Trophoblast cell (in vitro differentiated cells and primary cell): ENCODE results near the gene CLEC4C.

Source experiments
- DNase-seq, 2 donors: peaks; one replicate each; pipeline ENCODE4 v3.0.0-alpha.2; 2016
- H2AFZ ChIP-seq: 2 replicates; pipeline ENCODE4 v1.6.1; 2013; ENCODE audit warnings: low read length, moderate library complexity, mild to moderate bottlenecking; ENCODE audit not compliant: insufficient read depth, poor library complexity
- H2AK5ac ChIP-seq: 2 replicates; pipeline ENCODE4 v1.6.1; 2013; ENCODE audit warnings: mild to moderate bottlenecking, low read length
- H2BK120ac ChIP-seq: 2 replicates; pipeline ENCODE4 v1.6.1; 2013; ENCODE audit warnings: low read length, mild to moderate bottlenecking, moderate library complexity; ENCODE audit not compliant: insufficient read depth, poor library complexity
- H2BK12ac ChIP-seq: 2 replicates; pipeline ENCODE4 v1.6.1; 2013; ENCODE audit warnings: mild to moderate bottlenecking, low read length, moderate library complexity
- H2BK5ac ChIP-seq: 2 replicates; pipeline ENCODE4 v1.6.1; 2013; ENCODE audit warnings: low read length, low read depth, moderate library complexity, mild to moderate bottlenecking; ENCODE audit not compliant: poor library complexity
- H3K14ac ChIP-seq: 2 replicates; pipeline ENCODE4 v1.6.1; 2013; ENCODE audit warnings: mild to moderate bottlenecking, low read length
- H3K18ac ChIP-seq: 2 replicates; pipeline ENCODE4 v1.6.1; 2013; ENCODE audit warnings: mild to moderate bottlenecking, low read length
- H3K23ac ChIP-seq: 2 replicates; pipeline ENCODE4 v1.6.1; 2013; ENCODE audit warnings: low read length
- H3K27ac ChIP-seq: 2 replicates; pipeline ENCODE4 v1.5.1; 2013; ENCODE audit warnings: low read depth, mild to moderate bottlenecking, inconsistent platforms, low read length, moderate library complexity
- H3K27me3 ChIP-seq: 2 replicates; pipeline ENCODE4 v1.6.1; 2013; ENCODE audit warnings: inconsistent platforms, mild to moderate bottlenecking, low read length, moderate library complexity; ENCODE audit not compliant: insufficient read depth
- H3K36me3 ChIP-seq, 2 experiments: 1 replicate in 1 of 2; 2 replicates in 1 of 2; pipeline ENCODE4 v1.6.1; 2013; ENCODE audit warnings: low read length in 2 of 2, mild to moderate bottlenecking in 2 of 2, moderate library complexity in 1 of 2; ENCODE audit not compliant: insufficient read depth in 2 of 2, control insufficient read depth in 1 of 2
- H3K4ac ChIP-seq: 2 replicates; pipeline ENCODE4 v1.6.1; 2013; ENCODE audit warnings: low read depth, mild to moderate bottlenecking, low read length, moderate library complexity
- H3K4me1 ChIP-seq, 2 experiments: 1 replicate in 1 of 2; 2 replicates in 1 of 2; pipeline ENCODE4 v1.6.1; 2013; ENCODE audit warnings: low read length in 2 of 2, mild to moderate bottlenecking in 2 of 2, moderate library complexity in 1 of 2; ENCODE audit not compliant: insufficient read depth in 2 of 2, control insufficient read depth in 1 of 2
- H3K4me2 ChIP-seq: 2 replicates; pipeline ENCODE4 v1.6.1; 2013; ENCODE audit warnings: inconsistent platforms, mild to moderate bottlenecking, low read length, moderate library complexity
- H3K4me3 ChIP-seq: 2 replicates; pipeline ENCODE4 v1.5.1; 2013; ENCODE audit warnings: mild to moderate bottlenecking, low read depth, low read length, inconsistent platforms
- H3K79me1 ChIP-seq: one replicate; pipeline ENCODE4 v1.6.1; 2013; ENCODE audit warnings: low read length
- H3K79me2 ChIP-seq: 2 replicates; pipeline ENCODE4 v1.6.1; 2013; ENCODE audit warnings: low read length, mild to moderate bottlenecking; ENCODE audit not compliant: control insufficient read depth, insufficient read depth, poor library complexity
- H3K9ac ChIP-seq: 2 replicates; pipeline ENCODE4 v1.6.1; 2013; ENCODE audit warnings: mild to moderate bottlenecking, low read length
- H3K9me3 ChIP-seq: 2 replicates; pipeline ENCODE4 v1.6.1; 2013; ENCODE audit warnings: low read depth, mild to moderate bottlenecking, control low read depth, inconsistent platforms, low read length; ENCODE audit not compliant: insufficient read depth
- H4K12ac ChIP-seq: 2 replicates; pipeline ENCODE4 v1.6.1; 2013; ENCODE audit warnings: low read depth, mild to moderate bottlenecking, low read length, moderate library complexity
- H4K8ac ChIP-seq: 2 replicates; pipeline ENCODE4 v1.6.1; 2013; ENCODE audit warnings: low read depth, mild to moderate bottlenecking, low read length, moderate library complexity
- H4K91ac ChIP-seq: one replicate; pipeline ENCODE4 v1.6.1; 2013; ENCODE audit warnings: low read depth, mild to moderate bottlenecking, low read length, moderate library complexity
- WGBS: extraction: QIAGEN DNeasy Blood & Tissue Kit; methylation state at CpG from one replicate; pipeline ENCODE4 v1.1.7; 2013; ENCODE audit warnings: missing lambda C conversion rate; ENCODE audit not compliant: insufficient read length, insufficient coverage; ENCODE audit errors: extremely low coverage; 5-methylcytosine and 5-hydroxymethylcytosine counted together

CLEC4C gene

DNA sequence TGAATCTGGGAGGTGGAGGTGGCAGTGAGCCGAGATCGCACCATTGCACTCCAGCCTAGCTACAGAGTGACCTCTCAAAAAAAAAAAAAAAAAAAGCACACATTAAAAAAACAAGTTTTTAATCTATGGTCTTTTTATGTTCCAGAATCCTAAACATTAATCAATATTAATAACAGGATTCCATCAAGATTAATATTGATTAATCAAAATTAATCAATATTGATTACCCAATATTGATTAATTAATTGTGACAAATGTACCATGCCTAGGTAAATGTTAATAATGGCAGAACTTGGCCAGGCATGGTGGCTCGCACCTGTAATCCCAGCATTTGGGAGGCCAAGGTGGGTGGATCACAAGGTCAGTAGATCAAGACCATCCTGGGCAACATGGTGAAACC lies 34.1 kb upstream of the CLEC4C start:
- no CpG with 5 or more reads among the region's 3 CpGs for WGBS
- Histone ChIP-seq H3K27me3 (no peaks in the 10 kb centered on the region), H3K4me2 (no peak overlapping the region), H3K36me3 (no peaks in the 10 kb centered on the region), H4K8ac (no peak overlapping the region), H2AK5ac (no peak overlapping the region), H2BK120ac (no peak overlapping the region), H3K14ac (no peak overlapping the region), H2AFZ (no peak overlapping the region), H3K4me1 (no peaks in the 10 kb centered on the region), H3K27ac (no peak overlapping the region), H4K12ac (no peak overlapping the region), H3K9me3 (no peaks in the 10 kb centered on the region), H2BK12ac (no peak overlapping the region), H2BK5ac (no peak overlapping the region), H4K91ac (no peak overlapping the region), H3K4me3 (no peak overlapping the region), H3K4ac (no peak overlapping the region), H3K79me2 (no peaks in the 10 kb centered on the region), H3K18ac (no peak overlapping the region), H3K9ac (no peak overlapping the region), H3K23ac (no peak overlapping the region), H3K79me1 (no peaks in the 10 kb centered on the region)
- no peak for DNase-seq

DNA sequence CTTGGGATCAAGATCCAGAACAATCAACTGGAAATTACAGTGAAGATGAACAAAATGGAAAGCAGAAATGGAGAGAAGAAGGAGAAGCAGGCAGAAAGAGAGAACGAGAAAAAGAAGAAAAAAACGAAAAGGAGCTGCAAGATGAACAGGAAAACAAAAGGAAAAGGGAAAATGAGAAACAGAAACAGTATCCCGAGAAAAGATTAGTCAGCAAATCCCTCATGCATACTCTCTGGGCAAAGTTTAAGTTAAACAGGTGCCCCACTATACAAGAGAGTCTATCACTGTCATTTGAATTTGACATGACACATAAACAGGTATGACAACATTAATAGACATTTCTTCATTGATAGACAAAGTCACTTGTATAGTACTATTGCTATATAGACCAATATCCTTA lies 22.8 kb upstream of the CLEC4C start:
- H2BK5ac ChIP-seq = no peak overlapping the region
- no peak overlapping the region for H4K91ac ChIP-seq
- H2AK5ac ChIP-seq = no peak overlapping the region
- no CpG with 5 or more reads among the region's 3 CpGs for WGBS
- no peak overlapping the region for H3K18ac ChIP-seq
- no peak overlapping the region for H2AFZ ChIP-seq
- H3K4me2 ChIP-seq = no peak overlapping the region
- H2BK12ac ChIP-seq = no peak overlapping the region
- no peak for DNase-seq
- no peaks in the 10 kb centered on the region for H3K36me3 ChIP-seq
- no peak overlapping the region for H2BK120ac ChIP-seq
- no peak overlapping the region for H3K14ac ChIP-seq
- H3K23ac ChIP-seq = no peak overlapping the region
- no peaks in the 10 kb centered on the region for H3K9me3 ChIP-seq
- H3K79me2 ChIP-seq = no peaks in the 10 kb centered on the region
- H3K4ac ChIP-seq = no peak overlapping the region
- no peak overlapping the region for H4K8ac ChIP-seq
- H4K12ac ChIP-seq = no peak overlapping the region
- H3K79me1 ChIP-seq = no peaks in the 10 kb centered on the region
- H3K27ac ChIP-seq = no peak overlapping the region
- H3K4me1 ChIP-seq = no peaks in the 10 kb centered on the region
- H3K4me3 ChIP-seq = no peak overlapping the region
- H3K27me3 ChIP-seq = no peaks in the 10 kb centered on the region
- H3K9ac ChIP-seq = no peak overlapping the region

DNA sequence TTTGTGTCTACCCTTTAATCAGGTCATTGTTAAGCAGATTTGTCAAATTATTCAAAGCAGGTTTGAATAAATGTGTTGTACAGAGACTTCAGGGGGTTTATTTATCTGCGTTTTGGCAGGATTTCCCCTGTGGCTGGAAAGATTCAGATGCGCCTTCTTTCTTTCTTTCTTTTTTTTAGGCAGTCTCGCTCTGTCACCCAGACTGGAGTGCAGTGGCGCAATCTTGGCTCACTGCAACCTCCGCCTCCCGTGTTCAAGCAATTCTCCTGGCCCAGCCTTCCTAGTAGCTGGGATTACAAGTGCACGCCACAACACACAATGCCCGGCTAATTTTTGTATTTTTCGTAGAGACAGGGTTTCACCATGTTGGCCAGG lies 11.6 kb upstream of the CLEC4C start:
- Histone ChIP-seq H3K79me2 (no peaks in the 10 kb centered on the region), H2AK5ac (no peak overlapping the region), H3K18ac (no peak overlapping the region), H3K79me1 (no peaks in the 10 kb centered on the region), H3K23ac (no peak overlapping the region), H2BK5ac (no peak overlapping the region), H3K27ac (no peak overlapping the region), H4K91ac (no peak overlapping the region), H3K4me1 (no peaks in the 10 kb centered on the region), H3K4me2 (no peak overlapping the region), H3K14ac (no peak overlapping the region), H3K9ac (no peak overlapping the region), H2BK12ac (no peak overlapping the region), H3K36me3 (no peaks in the 10 kb centered on the region), H4K8ac (no peak overlapping the region), H3K9me3 (no peaks in the 10 kb centered on the region), H2BK120ac (no peak overlapping the region), H3K4me3 (no peak overlapping the region), H4K12ac (no peak overlapping the region), H3K4ac (no peak overlapping the region), H3K27me3 (no peaks in the 10 kb centered on the region), H2AFZ (no peak overlapping the region)
- no peak for DNase-seq
- WGBS = no CpG with 5 or more reads among the region's 9 CpGs

DNA sequence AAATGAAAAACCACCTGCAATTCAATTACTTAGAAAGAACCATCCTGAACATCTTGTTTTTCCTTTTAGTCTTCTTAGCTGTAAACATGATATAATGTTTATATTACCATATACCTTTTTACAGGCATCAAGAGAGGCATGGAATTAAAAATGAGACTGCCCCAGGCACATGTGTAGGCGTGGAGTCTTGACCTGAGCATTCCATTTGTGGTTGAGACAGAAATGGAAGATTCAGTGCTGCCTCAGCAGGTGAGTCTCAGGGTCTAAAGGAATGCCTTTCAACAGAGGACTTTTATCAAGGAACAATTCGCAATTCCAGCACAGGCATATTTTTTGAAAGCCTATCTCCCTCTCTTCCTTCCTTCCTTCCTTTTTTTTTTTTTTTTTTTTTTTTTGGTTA lies 9.8 kb upstream of the CLEC4C start:
- no CpG with 5 or more reads among the region's 2 CpGs for WGBS

More for the DNA sequence above, 9.8 kb upstream of the CLEC4C start:
- Histone ChIP-seq H3K4me2 (no peak overlapping the region), H3K4ac (no peak overlapping the region), H3K4me3 (no peak overlapping the region), H2AK5ac (no peak overlapping the region), H2AFZ (no peak overlapping the region), H3K14ac (no peak overlapping the region), H2BK120ac (no peak overlapping the region), H3K79me1 (no peaks in the 10 kb centered on the region), H2BK12ac (no peak overlapping the region), H3K23ac (no peak overlapping the region), H3K27ac (no peak overlapping the region), H3K9me3 (no peaks in the 10 kb centered on the region), H3K4me1 (no peaks in the 10 kb centered on the region), H3K18ac (no peak overlapping the region), H3K36me3 (no peaks in the 10 kb centered on the region), H4K91ac (no peak overlapping the region), H4K12ac (no peak overlapping the region), H3K9ac (no peak overlapping the region), H2BK5ac (no peak overlapping the region), H3K79me2 (no peaks in the 10 kb centered on the region), H3K27me3 (no peaks in the 10 kb centered on the region), H4K8ac (no peak overlapping the region)
- no peak for DNase-seq
